IPS-NIHi7 (cell line): ENCODE results near the gene MACROH2A1.

Experiments
- DNase-seq: peaks from one replicate; pipeline ENCODE4 v3.0.0; 2012; ENCODE audit warnings: mixed read lengths; ENCODE audit errors: extremely low spot score

MACROH2A1 gene

GRCh38 chr5:135398855-135399793 lies at the start of gene MACROH2A1:
TSS of gene MACROH2A1 (minus strand) at chr5:135399231. CDS start at chr5:135389093, 10,138 bp downstream.
- peak; percentile 73 for DNase-seq

- peak; percentile 69 for DNase-seq
These were observed 49.2 kb upstream of the MACROH2A1 start for GRCh38 chr5:135448071-135448739.

GRCh38 chr5:135447298-135447929 lies 48.4 kb upstream of the MACROH2A1 start, which contains the start of gene DCANP1:
TSS of gene DCANP1 (minus strand) at chr5:135447348. CDS start at chr5:135447108, 240 bp downstream.
- no peak for DNase-seq

- DNase-seq = no peak
These were observed 47.6 kb upstream of the MACROH2A1 start for GRCh38 chr5:135446615-135447014.

GRCh38 chr5:135446206-135446605 lies 47.2 kb upstream of the MACROH2A1 start:
- DNase-seq = no peak

- no peak for DNase-seq
These were observed 46.4 kb upstream of the MACROH2A1 start for GRCh38 chr5:135445306-135445985.

- no peak for DNase-seq
These were observed 45.9 kb upstream of the MACROH2A1 start for GRCh38 chr5:135444881-135445280.

- no peak for DNase-seq
These were observed 45.3 kb upstream of the MACROH2A1 start for GRCh38 chr5:135444360-135444759.

- no peak for DNase-seq
These were observed 44.3 kb upstream of the MACROH2A1 start for GRCh38 chr5:135443161-135443960.

GRCh38 chr5:135442431-135443160 lies 43.6 kb upstream of the MACROH2A1 start:
- no peak for DNase-seq

- DNase-seq = no peak
These were observed 42.9 kb upstream of the MACROH2A1 start for GRCh38 chr5:135441919-135442318.

GRCh38 chr5:135441350-135441831 lies 42.4 kb upstream of the MACROH2A1 start:
- DNase-seq = no peak

- DNase-seq = no peak
These were observed 41.9 kb upstream of the MACROH2A1 start for GRCh38 chr5:135440916-135441315.

GRCh38 chr5:135439231-135440205 lies 40.5 kb upstream of the MACROH2A1 start:
- no peak for DNase-seq

GRCh38 chr5:135438636-135439221 lies 39.7 kb upstream of the MACROH2A1 start:
- no peak for DNase-seq

GRCh38 chr5:135437796-135438560 lies 38.9 kb upstream of the MACROH2A1 start:
- DNase-seq = no peak

GRCh38 chr5:135437422-135437795 lies 38.4 kb upstream of the MACROH2A1 start:
- DNase-seq = peak; percentile 15
